CD4-positive, alpha-beta T cell treated with Interleukin-17A for 1 hour (primary cell): Measurements from ENCODE around the gene STIM1.
"Not testable (repeated sequence)": the region's sequence is repeated elsewhere in the genome, so short reads cannot be mapped to it uniquely, and the experiment has no call there.

Experiments used
- DNase-seq: peaks from one replicate; pipeline ENCODE4 v3.0.0-alpha.2; 2020

Gene STIM1

DNA sequence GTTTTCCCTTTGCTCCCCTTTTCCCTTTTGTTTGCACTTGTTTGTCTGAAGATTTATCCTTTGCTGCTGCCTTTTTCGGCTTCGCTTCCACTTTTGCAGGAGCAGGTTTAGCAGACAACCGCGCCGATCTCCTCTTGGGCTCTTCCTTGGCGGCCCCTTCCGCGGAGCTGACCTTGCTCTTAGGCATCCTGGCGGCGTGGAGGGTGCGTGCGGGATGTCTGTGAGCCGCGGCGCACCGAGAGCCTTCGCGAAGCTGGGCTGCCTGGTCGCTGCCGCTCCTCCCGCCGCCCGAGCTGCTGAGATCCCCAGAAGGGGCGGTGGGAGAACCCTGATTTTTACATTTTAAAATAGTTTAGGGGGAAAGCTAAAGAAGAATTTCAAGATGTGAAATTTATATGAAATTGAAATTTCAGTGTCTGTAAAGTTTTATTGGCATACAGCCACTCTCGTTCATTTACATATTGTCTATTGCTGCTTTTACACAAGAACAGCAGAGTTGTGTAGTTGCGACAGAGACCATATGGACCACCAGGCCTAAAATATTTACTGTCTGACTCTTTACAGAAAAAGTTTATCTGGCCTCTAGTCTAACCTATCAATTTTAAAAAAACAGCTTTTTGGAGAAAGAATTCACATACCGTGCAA is 133.9 kb downstream of the STIM1 start:
- no peak for DNase-seq

- peak; percentile 59 for DNase-seq
Observed at GRCh38 chr11:3989921-3990290, 134.4 kb downstream of the STIM1 start.

GRCh38 chr11:3990406-3990805 is 134.9 kb downstream of the STIM1 start:
- DNase-seq: no peak

GRCh38 chr11:3992964-3993363 is 137.5 kb downstream of the STIM1 start:
- no peak for DNase-seq

GRCh38 chr11:3994030-3994640 is 138.7 kb downstream of the STIM1 start:
- DNase-seq: no peak

- DNase-seq: no peak
Observed at GRCh38 chr11:3995307-3995706, 139.8 kb downstream of the STIM1 start.

- DNase-seq: no peak
Observed at GRCh38 chr11:3995949-3996554, 140.6 kb downstream of the STIM1 start.

- no peak for DNase-seq
Observed at GRCh38 chr11:3996651-3997050, 141.2 kb downstream of the STIM1 start.

DNA sequence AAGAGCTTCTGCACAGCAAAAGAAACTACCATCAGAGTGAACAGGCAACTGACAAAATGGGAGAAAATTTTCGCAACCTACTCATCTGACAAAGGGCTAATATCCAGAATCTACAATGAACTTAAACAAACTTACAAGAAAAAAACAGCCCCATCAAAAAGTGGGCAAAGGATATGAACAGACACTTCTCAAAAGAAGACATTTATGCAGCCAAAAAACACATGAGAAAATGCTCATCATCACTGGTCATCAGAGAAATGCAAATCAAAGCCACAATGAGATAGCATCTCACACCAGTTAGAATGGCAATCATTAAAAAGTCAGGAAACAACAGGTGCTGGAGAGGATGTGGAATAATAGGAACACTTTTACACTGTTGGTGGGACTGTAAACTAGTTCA is 149.3 kb downstream of the STIM1 start:
- DNase-seq: not testable (repeated sequence)

GRCh38 chr11:4006946-4007680 is 151.6 kb downstream of the STIM1 start:
- peak; percentile 38 for DNase-seq

DNA sequence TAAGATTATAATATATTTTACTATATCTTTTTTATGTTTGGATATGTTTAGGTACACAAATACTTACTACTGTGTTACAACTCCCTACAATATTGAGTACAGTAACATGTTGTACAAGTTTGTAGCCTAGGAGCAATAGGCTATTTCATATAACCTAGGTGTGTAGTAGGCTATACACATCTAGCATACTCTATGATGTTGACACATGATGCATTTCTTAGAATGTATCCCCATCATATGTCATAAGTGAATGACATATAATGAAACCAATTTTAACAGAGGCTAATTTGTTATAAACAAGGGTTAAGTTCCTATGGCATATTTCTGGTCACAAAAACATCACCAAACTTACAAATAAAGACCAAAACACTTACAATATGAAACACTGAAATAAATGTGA is 152.7 kb downstream of the STIM1 start:
- DNase-seq: no peak

DNA sequence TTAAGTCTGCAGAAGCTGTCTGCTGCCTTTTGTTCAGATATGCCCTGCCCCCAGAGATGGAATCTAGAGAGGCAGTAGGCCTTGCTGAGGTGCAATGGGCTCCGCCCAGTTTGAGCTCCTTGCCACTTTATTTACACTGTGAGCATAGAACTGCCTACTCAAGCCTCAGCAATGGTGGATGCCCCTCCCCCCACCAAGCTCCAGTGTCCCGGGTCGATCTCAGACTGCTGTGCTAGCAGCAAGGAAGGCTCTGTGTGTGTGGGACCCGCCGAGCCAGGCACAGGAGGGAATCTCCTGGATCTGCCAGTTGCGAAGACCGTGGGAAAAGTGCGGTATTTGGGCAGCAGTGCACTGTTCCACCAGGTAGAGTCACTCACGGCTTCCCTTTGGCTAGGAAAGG is 161.1 kb downstream of the STIM1 start:
- DNase-seq: not testable (repeated sequence)

- no peak for DNase-seq
Observed at GRCh38 chr11:4017129-4017528, 161.7 kb downstream of the STIM1 start.

- DNase-seq: no peak
Observed at GRCh38 chr11:4018641-4019040, 163.2 kb downstream of the STIM1 start.

DNA sequence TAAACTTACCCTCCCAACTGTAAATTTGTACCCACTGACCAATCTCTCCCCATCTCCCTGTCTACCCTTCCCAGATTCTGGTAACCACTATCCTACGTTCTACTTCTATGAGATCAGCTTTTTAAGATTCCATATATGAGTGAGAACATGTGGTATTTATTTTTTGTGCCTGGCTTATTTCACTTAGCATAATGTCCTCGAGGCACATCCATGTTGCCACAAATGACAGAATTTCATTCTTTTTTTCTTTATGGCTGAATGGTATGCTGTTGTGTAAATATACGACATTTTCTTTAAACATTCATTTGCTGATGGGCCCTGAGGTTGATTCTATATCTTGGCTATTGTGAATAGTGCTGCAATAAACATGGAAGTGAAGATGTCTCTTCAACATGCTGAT is 164.4 kb downstream of the STIM1 start:
- no peak for DNase-seq

DNA sequence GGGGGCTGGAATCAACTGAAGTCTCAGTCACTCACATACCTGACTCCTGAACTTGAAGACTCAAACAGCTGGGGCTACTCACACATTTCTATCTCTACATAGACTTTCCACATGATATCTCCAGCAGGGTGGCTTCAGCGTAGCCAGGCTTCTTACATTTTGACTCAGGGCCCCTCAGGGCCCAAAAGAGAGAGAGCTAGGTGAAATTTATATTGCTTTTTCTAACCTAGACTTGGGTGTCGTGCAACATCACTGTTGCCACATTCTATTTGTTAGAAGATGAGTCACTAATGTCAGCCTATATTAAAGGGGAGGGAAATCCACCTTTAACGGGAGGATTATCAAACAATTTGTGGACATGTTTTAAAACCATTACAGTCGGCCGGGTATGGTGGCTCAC is 167.2 kb downstream of the STIM1 start:
- DNase-seq: no peak

DNA sequence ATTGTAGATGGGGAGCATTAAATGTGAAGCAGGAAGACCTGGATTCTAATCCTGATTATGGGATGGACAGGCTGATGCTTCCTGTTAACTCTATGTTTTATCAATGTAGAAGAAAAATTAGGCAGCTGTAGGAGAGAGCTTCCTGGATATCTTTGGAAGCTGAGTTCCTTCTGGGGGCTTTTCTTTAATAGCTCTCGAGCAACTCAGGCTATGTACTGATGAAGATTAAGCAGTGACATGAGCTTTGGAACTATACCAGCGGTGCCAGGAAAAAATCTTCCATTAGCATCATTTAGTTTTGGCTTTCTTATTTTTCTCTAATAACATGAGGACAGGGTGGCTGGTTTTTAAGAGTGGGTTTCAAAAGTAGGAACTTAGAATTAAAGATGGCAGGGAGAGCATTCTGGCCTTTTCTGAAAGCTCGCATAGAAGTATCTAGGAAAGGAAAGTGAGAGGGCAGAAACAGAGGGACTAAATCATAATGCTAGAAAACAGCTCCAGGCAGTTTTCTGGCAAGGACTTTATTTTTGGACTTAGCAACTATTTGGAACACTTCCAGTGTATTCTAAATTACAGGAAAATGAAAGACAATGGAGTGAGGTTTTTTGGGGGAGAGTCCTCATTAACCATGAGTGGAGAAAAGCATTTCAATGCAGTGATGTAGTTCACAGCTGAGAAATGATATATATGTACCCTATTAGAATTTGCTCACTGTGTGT is 169.9 kb downstream of the STIM1 start:
- no peak for DNase-seq

DNA sequence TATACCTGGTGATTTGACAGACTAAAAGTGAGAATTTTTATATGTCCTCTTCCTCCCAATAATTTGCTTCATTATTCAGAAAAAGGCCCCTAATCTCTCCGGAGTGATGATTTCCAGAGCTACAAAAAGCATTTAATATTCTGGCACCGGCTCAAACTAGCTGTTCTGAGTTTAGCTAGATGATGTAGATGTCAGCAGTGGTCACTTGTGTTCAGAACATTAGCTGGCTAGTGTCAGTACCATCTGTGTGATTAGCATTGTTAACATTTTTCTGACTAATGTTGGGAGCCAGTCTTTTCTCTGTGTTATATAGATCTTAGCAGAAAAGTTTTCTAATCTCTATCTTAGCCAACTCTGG is 170.5 kb downstream of the STIM1 start:
- no peak for DNase-seq

DNA sequence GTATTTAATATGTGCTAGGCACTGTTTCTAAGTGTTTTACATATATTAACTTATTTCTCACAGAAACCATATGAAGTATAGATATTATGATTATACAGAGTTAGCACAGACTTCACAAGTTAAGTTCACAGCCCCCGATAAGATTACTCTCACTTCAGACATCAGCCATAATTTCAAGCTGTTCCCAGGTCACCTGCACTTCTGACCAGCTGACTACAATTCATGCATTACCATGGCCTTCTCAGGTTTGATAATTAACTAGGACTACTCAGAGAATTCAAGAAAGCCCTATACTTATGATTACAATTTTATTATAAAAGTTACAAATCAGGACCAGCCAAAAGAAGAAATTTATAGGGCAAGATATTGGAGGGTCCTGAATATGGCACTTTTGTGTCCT is 170.9 kb downstream of the STIM1 start:
- DNase-seq: no peak

GRCh38 chr11:4027746-4028145 is 172.3 kb downstream of the STIM1 start:
- DNase-seq: no peak

- DNase-seq: no peak
Observed at GRCh38 chr11:4030197-4030596, 174.7 kb downstream of the STIM1 start.

DNA sequence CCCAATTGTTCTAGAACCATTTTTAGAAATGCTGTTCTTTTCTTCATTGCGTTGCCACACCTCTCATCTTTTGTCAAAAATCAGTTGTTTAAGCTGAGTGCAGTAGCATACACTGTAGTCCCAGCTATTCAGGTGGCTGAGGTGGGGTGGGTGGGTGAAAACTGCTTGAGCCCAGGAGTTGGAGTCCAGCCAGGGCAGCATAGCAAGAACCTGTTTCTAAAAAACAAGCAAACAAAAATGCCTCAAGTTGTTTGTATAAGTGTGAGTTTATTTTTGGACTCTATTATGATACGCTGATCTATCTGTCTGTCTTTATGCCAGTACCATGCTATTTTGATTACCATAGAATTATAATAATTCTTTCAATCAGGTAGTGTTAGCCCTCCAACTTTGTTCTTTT is 176.6 kb downstream of the STIM1 start:
- no peak for DNase-seq

DNA sequence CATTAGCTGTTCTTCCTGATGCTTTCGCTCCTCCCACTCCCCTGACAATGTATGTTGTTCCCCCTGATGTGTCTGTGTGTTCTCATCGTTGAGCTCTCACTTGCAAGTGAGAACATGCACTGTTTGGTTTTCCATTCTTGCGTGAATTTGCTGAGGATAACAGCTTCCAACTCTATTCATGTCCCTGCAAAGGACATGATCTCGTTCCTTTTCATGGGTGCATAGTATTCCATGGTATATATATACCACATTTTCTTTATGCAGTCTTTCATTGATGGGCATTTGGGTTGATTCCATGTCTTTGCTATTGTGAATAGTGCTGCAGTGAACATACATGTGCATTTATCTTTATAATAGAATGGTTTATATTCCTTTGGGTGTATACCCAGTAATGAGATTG is 180.5 kb downstream of the STIM1 start:
- DNase-seq: no peak
